ENCODE measurements around the gene PHF11. TPM values are rescaled to one million over a fixed set of nuclear protein-coding genes. Genes with fewer than 3 reads are reported as not detected.

Gene PHF11
- polyA plus RNA-seq, 1 donor (not counting 4 experiments of a cell fraction or from before 2014, with no cell fraction given) = 32.9 TPM

DNA sequence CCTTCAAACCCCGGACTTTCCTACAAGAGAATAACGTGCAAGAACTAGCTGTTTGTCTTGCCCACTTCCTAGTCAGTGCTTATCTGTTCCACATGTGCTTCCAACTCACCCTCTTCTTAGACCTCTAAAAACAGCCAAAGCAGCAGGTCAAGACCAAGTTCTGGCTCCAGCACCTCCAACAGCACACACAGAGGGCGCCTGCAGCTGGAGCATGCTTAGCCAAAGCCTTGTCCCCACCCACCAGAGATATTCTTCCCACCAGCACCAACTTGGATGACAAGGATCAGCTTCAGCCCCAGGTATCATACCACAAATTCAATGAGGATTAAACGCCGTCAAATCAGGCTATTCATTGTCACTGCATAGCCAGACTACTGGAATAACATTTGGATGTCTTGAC lies 71.7 kb downstream of the PHF11 start:
- Histone ChIP-seq H3K79me2 (ENCODE audit: control insufficient read depth, insufficient read depth, low read length) (peaks cover 7% of the 10 kb centered on the region), H3K4me1 (ENCODE audit: control insufficient read depth, extremely low read depth, insufficient read depth, low read length) (peaks cover 25% of the 10 kb centered on the region), H4K20me1 (ENCODE audit: control insufficient read depth, extremely low read depth, insufficient read depth, low read length) (no peaks in the 10 kb centered on the region), H3K9me3 (ENCODE audit: control insufficient read depth, low read depth, low read length) (no peaks in the 10 kb centered on the region), H2AFZ (ENCODE audit: control insufficient read depth, low read length) (no peak overlapping the region), H3K4me2 (ENCODE audit: control insufficient read depth, extremely low read depth, insufficient read depth, low read depth, low read length) (no peak overlapping the region), H3K27ac (ENCODE audit: control insufficient read depth, insufficient read depth, low read length) (no peak overlapping the region), H3K4me3 (ENCODE audit: control insufficient read depth in 2 of 3, extremely low read depth in 1 of 3, insufficient read depth in 2 of 3, low read depth in 1 of 3, low read length in 3 of 3) (no peak overlapping the region), H3K9ac (ENCODE audit: control insufficient read depth, extremely low read depth, insufficient read depth, low read length) (no peak overlapping the region), H3K27me3 (ENCODE audit: control insufficient read depth, extremely low read depth, insufficient read depth, low read length) (no peaks in the 10 kb centered on the region), H3K9me1 (ENCODE audit: control insufficient read depth, extremely low read depth, insufficient read depth, low read length) (no peaks in the 10 kb centered on the region), H3K36me3 (ENCODE audit: control insufficient read depth in 2 of 2, extremely low read depth in 1 of 2, insufficient read depth in 2 of 2, low read length in 2 of 2) (peaks cover 0 to 2% of the 10 kb centered on the region in 2 experiments)
- no peak for FAIRE-seq
- DNase-seq (ENCODE audit: low read depth, low spot score) = no peak
- TF ChIP-seq EZH2 (IDR thresholded peaks at IDR 0.05; ENCODE audit: low read length) = no peak
- dilution Hi-C loops (cut with MboI; ENCODE audit: extremely low pct_ligation_motif_present, low sequenced_read_pairs) = no loop called here

DNA sequence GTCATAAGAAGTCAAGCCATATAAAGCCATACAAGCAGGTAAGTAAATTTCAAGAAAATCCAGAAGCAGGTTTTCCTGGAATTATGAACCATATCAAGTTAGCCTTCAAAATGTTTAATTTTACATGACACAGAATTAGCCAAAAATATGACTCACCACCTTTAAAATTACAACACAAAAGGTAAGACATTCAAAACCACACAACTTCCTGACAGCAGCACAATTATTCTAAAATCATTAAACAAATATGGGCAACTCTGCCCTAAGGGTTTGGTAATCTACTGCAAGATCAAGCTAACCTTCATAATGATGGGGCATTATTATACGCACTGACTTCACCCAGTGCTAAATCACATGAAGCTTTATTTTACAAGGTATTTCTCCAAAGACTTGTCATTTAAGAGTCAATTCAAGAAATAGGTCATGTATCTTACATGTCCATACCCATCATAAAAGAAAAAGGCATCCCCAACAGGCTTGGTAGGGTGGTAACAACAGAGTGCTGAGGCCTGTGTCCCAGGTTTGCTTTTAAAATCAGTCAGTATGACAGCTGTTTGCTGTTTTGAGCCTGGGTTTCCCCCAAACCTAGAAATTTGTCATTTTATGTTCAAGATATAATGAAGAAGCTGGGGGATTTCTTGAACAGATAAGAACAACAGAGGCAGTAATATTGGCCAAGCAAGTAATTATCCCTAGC lies 74.4 kb downstream of the PHF11 start:
- Histone ChIP-seq H4K20me1 (ENCODE audit: control insufficient read depth, extremely low read depth, insufficient read depth, low read length) (no peaks in the 10 kb centered on the region), H3K9me3 (ENCODE audit: control insufficient read depth, low read depth, low read length) (no peaks in the 10 kb centered on the region), H3K9me1 (ENCODE audit: control insufficient read depth, extremely low read depth, insufficient read depth, low read length) (no peaks in the 10 kb centered on the region), H3K9ac (ENCODE audit: control insufficient read depth, extremely low read depth, insufficient read depth, low read length) (no peak overlapping the region), H3K4me3 (ENCODE audit: control insufficient read depth in 2 of 3, extremely low read depth in 1 of 3, insufficient read depth in 2 of 3, low read depth in 1 of 3, low read length in 3 of 3) (peak overlapping the region in 2 of 3 experiments; percentile 26 to 29), H3K36me3 (ENCODE audit: control insufficient read depth in 2 of 2, extremely low read depth in 1 of 2, insufficient read depth in 2 of 2, low read length in 2 of 2) (no peaks in the 10 kb centered on the region), H3K27ac (ENCODE audit: control insufficient read depth, insufficient read depth, low read length) (peak overlapping the region; percentile 76), H3K79me2 (ENCODE audit: control insufficient read depth, insufficient read depth, low read length) (peaks cover 13% of the 10 kb centered on the region), H3K4me1 (ENCODE audit: control insufficient read depth, extremely low read depth, insufficient read depth, low read length) (peaks cover 25% of the 10 kb centered on the region), H3K4me2 (ENCODE audit: control insufficient read depth, extremely low read depth, insufficient read depth, low read depth, low read length) (peak overlapping the region; percentile 76), H3K27me3 (ENCODE audit: control insufficient read depth, extremely low read depth, insufficient read depth, low read length) (no peaks in the 10 kb centered on the region), H2AFZ (ENCODE audit: control insufficient read depth, low read length) (no peak overlapping the region)
- FAIRE-seq = peak; percentile 62
- TF ChIP-seq EZH2 (IDR thresholded peaks at IDR 0.05; ENCODE audit: low read length) = no peak
- TF ChIP-seq, protein P1, sequence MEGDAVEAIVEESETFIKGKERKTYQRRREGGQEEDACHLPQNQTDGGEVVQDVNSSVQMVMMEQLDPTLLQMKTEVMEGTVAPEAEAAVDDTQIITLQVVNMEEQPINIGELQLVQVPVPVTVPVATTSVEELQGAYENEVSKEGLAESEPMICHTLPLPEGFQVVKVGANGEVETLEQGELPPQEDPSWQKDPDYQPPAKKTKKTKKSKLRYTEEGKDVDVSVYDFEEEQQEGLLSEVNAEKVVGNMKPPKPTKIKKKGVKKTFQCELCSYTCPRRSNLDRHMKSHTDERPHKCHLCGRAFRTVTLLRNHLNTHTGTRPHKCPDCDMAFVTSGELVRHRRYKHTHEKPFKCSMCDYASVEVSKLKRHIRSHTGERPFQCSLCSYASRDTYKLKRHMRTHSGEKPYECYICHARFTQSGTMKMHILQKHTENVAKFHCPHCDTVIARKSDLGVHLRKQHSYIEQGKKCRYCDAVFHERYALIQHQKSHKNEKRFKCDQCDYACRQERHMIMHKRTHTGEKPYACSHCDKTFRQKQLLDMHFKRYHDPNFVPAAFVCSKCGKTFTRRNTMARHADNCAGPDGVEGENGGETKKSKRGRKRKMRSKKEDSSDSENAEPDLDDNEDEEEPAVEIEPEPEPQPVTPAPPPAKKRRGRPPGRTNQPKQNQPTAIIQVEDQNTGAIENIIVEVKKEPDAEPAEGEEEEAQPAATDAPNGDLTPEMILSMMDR (optimal IDR thresholded peaks at IDR 0.05 in 1 of 3, IDR thresholded peaks at IDR 0.05 in 1 of 3, conservative IDR thresholded peaks at IDR 0.05 in 1 of 3; ENCODE audit: extremely low read depth in 1 of 3, insufficient read depth in 2 of 3, low read length in 3 of 3) = no peak
- no peak for DNase-seq (ENCODE audit: low read depth, low spot score)
- dilution Hi-C loops (cut with MboI; ENCODE audit: extremely low pct_ligation_motif_present, low sequenced_read_pairs) = no loop called here
